SK-N-SH treated with all-trans-retinoic acid at 6 μM for 48 hours (cell line): ENCODE measurements around the gene ADAMTS10.
A peak's percentile ranks its signal among the peaks of the same experiment; 100 is the strongest.

ENCODE experiments used
- ATAC-seq: fragments of 200-7000 bp; cut with Tn5 transposase; 3 replicates; pipeline ENCODE4 v1.9.1; 2020; ENCODE audit warnings: mild to moderate bottlenecking, moderate library complexity
- BACH2 ChIP-seq: fragments of 250-450 bp; sonication (Bioruptor Pico); IDR thresholded peaks from 2 replicates; pipeline ENCODE4 v1.9.0; 2021; ENCODE audit warnings: mild to moderate bottlenecking, borderline replicate concordance
- CSDC2 ChIP-seq: fragments of 250-450 bp; sonication (Bioruptor Pico); IDR thresholded peaks from 2 replicates; pipeline ENCODE4 v1.5.0; 2020; ENCODE audit warnings: mild to moderate bottlenecking, moderate library complexity
- ESRRG ChIP-seq: fragments of 250-450 bp; sonication (Bioruptor Pico); IDR thresholded peaks from 2 replicates; pipeline ENCODE4 v1.6.1; 2021; ENCODE audit warnings: mild to moderate bottlenecking
- GLIS3 ChIP-seq: fragments of 250-450 bp; sonication (Bioruptor Pico); IDR thresholded peaks from 2 replicates; pipeline ENCODE4 v1.5.0; 2020; ENCODE audit warnings: mild to moderate bottlenecking, moderate library complexity
- ISL1 ChIP-seq: fragments of 250-450 bp; sonication (Bioruptor Pico); IDR thresholded peaks from 2 replicates; pipeline ENCODE4 v2.1.2; 2022; ENCODE audit warnings: mild to moderate bottlenecking, moderate library complexity
- OSR1 ChIP-seq: fragments of 250-450 bp; sonication (Bioruptor Pico); IDR thresholded peaks from 2 replicates; pipeline ENCODE4 v1.8.0; 2022; ENCODE audit warnings: moderate library complexity, mild to moderate bottlenecking, inconsistent platforms
- PPARA ChIP-seq: fragments of 250-450 bp; sonication (Bioruptor Pico); IDR thresholded peaks from 2 replicates; pipeline ENCODE4 v1.5.0; 2020; ENCODE audit warnings: mild to moderate bottlenecking, borderline replicate concordance
- RARB ChIP-seq: fragments of 250-450 bp; sonication (Bioruptor Pico); IDR thresholded peaks from 2 replicates; pipeline ENCODE4 v1.8.0; 2021; ENCODE audit warnings: mild to moderate bottlenecking, moderate library complexity
- SNAI2 ChIP-seq: fragments of 250-450 bp; sonication (Bioruptor Pico); IDR thresholded peaks from 2 replicates; pipeline ENCODE4 v1.5.0; 2020; ENCODE audit warnings: mild to moderate bottlenecking, moderate library complexity
- TCF4 ChIP-seq: fragments of 250-450 bp; sonication (Bioruptor Pico); IDR thresholded peaks from 2 replicates; pipeline ENCODE4 v1.8.0; 2021; ENCODE audit warnings: mild to moderate bottlenecking, moderate library complexity, borderline replicate concordance
- TOX ChIP-seq: fragments of 250-450 bp; sonication (Bioruptor Pico); IDR thresholded peaks from 2 replicates; pipeline ENCODE4 v1.8.0; 2021; ENCODE audit warnings: mild to moderate bottlenecking, moderate library complexity, borderline replicate concordance
- ZFP3 ChIP-seq: fragments of 250-450 bp; sonication (Bioruptor Pico); IDR thresholded peaks from 2 replicates; pipeline ENCODE4 v1.5.0; 2020; ENCODE audit warnings: mild to moderate bottlenecking, moderate library complexity
- ZFP30 ChIP-seq: fragments of 450-650 bp; formaldehyde crosslinking; IDR thresholded peaks from 2 replicates; pipeline ENCODE4 v1.5.0; 2022; ENCODE audit warnings: mild to moderate bottlenecking, moderate library complexity
- ZNF565 ChIP-seq: fragments of 450-650 bp; formaldehyde crosslinking; conservative IDR thresholded peaks from 2 replicates; pipeline ENCODE4 v1.5.0; 2020; ENCODE audit warnings: low read depth, mild to moderate bottlenecking, moderate library complexity
- ZNF8 ChIP-seq: fragments of 450-650 bp; formaldehyde crosslinking; IDR thresholded peaks from 2 replicates; pipeline ENCODE4 v1.5.0; 2020; ENCODE audit warnings: mild to moderate bottlenecking, moderate library complexity
- TF ChIP-seq, protein P1 (sequence below): fragments of 250-450 bp; sonication (Bioruptor Pico); IDR thresholded peaks from 2 replicates; pipeline ENCODE4 v1.8.0; 2020; ENCODE audit warnings: mild to moderate bottlenecking, moderate library complexity, borderline replicate concordance
- TF ChIP-seq, protein P2 (sequence below): fragments of 250-450 bp; sonication (Bioruptor Pico); IDR thresholded peaks from 2 replicates; pipeline ENCODE4 v1.5.0; 2020; ENCODE audit warnings: mild to moderate bottlenecking, moderate library complexity
- TF ChIP-seq, protein P3 (sequence below): fragments of 250-450 bp; sonication (Bioruptor Pico); IDR thresholded peaks from 2 replicates; pipeline ENCODE4 v1.8.0; 2021; ENCODE audit warnings: low read depth, mild to moderate bottlenecking, moderate library complexity, borderline replicate concordance
- TF ChIP-seq, protein P4 (sequence below): fragments of 250-450 bp; sonication (Bioruptor Pico); IDR thresholded peaks from 2 replicates; pipeline ENCODE4 v1.5.1; 2021; ENCODE audit warnings: mild to moderate bottlenecking, moderate library complexity

Gene ADAMTS10

DNA sequence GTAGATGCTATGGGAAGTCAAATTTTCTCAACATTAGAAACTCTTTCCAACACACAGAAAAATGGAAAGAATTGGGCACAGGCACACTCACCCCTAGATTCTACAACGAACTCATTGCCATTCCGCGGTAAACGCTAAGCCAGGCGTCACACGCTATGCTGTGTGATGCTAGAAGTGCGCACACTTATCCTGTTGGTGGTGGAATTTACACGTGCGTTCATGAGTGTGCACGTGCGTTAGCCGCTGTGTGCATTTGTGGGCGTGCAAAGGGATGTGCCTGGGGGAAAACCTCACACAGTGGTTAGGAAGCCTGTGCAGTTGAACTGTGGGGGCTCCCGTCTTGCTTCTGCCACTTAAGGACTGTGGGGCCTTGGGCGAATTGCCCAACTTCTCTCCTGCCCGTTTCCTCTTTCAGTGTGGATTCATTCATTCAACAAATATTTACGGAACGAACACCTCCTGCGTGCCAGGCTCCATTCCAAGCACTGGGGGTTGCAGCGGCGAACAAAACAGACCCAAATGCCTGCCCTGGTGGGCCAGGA lies 27.6 kb upstream of the ADAMTS10 start:
- ATAC-seq, result no peak; the same call in 1 of the 3 replicates

DNA sequence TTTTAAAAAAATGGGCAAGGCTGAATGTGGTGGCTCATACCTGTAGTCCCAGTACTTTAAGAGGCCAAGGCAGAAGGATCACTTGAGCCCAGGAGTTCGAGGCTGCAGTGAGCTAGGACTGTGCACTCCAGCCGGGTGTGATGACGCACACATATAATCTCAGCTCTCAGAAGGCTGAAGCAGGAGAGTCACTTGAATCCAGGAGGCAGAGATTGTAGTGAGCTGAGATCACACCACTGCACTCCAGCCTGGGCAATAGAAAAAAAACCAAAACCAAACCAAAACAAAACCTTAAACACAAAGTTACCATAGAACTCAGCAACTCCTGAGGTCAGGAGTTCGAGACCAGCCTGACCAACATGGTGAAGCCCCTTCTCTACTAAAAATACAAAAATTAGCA lies 26.6 kb upstream of the ADAMTS10 start:
- ATAC-seq, result 0 out of 3 replicates have a peak, but pooled peaks have one; percentile 37

More for the DNA sequence above, 27.6 kb upstream of the ADAMTS10 start:
- TF ChIP-seq ZNF565, result no peak
- TF ChIP-seq, protein P1, sequence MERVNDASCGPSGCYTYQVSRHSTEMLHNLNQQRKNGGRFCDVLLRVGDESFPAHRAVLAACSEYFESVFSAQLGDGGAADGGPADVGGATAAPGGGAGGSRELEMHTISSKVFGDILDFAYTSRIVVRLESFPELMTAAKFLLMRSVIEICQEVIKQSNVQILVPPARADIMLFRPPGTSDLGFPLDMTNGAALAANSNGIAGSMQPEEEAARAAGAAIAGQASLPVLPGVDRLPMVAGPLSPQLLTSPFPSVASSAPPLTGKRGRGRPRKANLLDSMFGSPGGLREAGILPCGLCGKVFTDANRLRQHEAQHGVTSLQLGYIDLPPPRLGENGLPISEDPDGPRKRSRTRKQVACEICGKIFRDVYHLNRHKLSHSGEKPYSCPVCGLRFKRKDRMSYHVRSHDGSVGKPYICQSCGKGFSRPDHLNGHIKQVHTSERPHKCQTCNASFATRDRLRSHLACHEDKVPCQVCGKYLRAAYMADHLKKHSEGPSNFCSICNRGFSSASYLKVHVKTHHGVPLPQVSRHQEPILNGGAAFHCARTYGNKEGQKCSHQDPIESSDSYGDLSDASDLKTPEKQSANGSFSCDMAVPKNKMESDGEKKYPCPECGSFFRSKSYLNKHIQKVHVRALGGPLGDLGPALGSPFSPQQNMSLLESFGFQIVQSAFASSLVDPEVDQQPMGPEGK (CRISPR knock-in tag), result no peak

DNA sequence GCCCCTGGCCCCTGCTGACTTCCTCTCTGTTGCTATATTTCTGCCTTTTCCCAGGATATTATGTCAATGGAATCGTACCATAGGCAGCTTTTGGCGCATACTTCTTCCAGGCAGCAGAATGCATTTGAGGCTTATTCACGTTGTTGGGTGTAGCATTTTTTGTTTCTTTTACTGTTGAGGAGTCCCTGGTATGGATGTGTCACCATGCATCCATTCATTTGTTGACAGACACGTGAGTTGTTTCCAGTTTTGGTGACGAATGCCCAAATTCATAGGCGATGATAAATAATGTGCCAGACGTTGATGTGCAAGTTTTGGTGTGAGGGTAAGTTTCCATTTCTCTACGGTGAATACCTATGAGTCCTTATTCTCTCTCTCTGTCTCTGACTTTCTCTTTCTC lies 24.9 kb upstream of the ADAMTS10 start:
- TF ChIP-seq ZFP3 (CRISPR knock-in tag) (no peak), TCF4 (no peak), OSR1 (CRISPR knock-in tag) (no peak), SNAI2 (no peak), ZNF565 (no peak), ISL1 (CRISPR knock-in tag) (no peak), TOX (no peak), BACH2 (CRISPR knock-in tag) (no peak), ZFP30 (CRISPR knock-in tag) (no peak), ZNF8 (CRISPR knock-in tag) (no peak), GLIS3 (CRISPR knock-in tag) (no peak), RARB (CRISPR knock-in tag) (no peak), CSDC2 (CRISPR knock-in tag) (no peak), ESRRG (CRISPR knock-in tag) (no peak)
- TF ChIP-seq, protein P1 (CRISPR knock-in tag), result no peak
- TF ChIP-seq, protein P2, sequence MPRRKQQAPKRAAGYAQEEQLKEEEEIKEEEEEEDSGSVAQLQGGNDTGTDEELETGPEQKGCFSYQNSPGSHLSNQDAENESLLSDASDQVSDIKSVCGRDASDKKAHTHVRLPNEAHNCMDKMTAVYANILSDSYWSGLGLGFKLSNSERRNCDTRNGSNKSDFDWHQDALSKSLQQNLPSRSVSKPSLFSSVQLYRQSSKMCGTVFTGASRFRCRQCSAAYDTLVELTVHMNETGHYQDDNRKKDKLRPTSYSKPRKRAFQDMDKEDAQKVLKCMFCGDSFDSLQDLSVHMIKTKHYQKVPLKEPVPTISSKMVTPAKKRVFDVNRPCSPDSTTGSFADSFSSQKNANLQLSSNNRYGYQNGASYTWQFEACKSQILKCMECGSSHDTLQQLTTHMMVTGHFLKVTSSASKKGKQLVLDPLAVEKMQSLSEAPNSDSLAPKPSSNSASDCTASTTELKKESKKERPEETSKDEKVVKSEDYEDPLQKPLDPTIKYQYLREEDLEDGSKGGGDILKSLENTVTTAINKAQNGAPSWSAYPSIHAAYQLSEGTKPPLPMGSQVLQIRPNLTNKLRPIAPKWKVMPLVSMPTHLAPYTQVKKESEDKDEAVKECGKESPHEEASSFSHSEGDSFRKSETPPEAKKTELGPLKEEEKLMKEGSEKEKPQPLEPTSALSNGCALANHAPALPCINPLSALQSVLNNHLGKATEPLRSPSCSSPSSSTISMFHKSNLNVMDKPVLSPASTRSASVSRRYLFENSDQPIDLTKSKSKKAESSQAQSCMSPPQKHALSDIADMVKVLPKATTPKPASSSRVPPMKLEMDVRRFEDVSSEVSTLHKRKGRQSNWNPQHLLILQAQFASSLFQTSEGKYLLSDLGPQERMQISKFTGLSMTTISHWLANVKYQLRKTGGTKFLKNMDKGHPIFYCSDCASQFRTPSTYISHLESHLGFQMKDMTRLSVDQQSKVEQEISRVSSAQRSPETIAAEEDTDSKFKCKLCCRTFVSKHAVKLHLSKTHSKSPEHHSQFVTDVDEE, result no peak
- TF ChIP-seq, protein P3, sequence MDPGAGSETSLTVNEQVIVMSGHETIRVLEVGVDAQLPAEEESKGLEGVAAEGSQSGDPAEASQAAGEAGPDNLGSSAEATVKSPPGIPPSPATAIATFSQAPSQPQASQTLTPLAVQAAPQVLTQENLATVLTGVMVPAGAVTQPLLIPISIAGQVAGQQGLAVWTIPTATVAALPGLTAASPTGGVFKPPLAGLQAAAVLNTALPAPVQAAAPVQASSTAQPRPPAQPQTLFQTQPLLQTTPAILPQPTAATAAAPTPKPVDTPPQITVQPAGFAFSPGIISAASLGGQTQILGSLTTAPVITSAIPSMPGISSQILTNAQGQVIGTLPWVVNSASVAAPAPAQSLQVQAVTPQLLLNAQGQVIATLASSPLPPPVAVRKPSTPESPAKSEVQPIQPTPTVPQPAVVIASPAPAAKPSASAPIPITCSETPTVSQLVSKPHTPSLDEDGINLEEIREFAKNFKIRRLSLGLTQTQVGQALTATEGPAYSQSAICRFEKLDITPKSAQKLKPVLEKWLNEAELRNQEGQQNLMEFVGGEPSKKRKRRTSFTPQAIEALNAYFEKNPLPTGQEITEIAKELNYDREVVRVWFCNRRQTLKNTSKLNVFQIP (CRISPR knock-in tag), result no peak
- TF ChIP-seq, protein P4, sequence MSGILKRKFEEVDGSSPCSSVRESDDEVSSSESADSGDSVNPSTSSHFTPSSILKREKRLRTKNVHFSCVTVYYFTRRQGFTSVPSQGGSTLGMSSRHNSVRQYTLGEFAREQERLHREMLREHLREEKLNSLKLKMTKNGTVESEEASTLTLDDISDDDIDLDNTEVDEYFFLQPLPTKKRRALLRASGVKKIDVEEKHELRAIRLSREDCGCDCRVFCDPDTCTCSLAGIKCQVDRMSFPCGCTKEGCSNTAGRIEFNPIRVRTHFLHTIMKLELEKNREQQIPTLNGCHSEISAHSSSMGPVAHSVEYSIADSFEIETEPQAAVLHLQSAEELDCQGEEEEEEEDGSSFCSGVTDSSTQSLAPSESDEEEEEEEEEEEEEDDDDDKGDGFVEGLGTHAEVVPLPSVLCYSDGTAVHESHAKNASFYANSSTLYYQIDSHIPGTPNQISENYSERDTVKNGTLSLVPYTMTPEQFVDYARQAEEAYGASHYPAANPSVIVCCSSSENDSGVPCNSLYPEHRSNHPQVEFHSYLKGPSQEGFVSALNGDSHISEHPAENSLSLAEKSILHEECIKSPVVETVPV (CRISPR knock-in tag), result no peak
- ATAC-seq, result no peak

DNA sequence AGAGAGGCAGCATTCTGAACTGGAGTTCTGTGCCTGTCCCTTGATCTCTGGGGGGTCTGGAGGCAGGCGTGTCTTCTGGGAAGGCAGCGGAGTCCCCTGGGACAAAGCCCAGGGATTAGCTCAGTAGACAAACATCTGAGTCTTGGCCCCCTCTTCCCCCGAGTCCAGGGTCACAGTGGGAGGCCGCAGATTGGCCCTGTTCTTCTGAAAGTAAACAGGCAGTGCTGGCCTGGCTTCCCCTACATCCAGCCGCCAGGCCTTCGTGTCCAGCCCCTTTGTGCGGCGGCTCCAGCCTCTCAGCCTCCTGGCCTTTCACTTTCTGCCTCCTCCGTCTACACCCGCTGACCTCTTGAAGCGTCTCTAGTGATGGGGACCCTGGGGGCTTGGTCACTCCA lies 20.9 kb upstream of the ADAMTS10 start:
- no peak for ATAC-seq

More for the DNA sequence above, 20.9 kb upstream of the ADAMTS10 start:
- TF ChIP-seq ZFP30 (CRISPR knock-in tag), result no peak
- no peak for TF ChIP-seq PPARA (CRISPR knock-in tag)
